NCI-H1417 treated with DMSO at 0.1 percent for 48 hours (cell line): Measurements from ENCODE around the gene FKBP8.
"Not testable (repeated sequence)": the region's sequence is repeated elsewhere in the genome, so short reads cannot be mapped to it uniquely, and the experiment has no call there.

Experiments used
- DNase-seq: peaks from one replicate; lab custom pipeline; 2025; lab: John Stamatoyannopoulos, UW

The FKBP8 gene

DNA sequence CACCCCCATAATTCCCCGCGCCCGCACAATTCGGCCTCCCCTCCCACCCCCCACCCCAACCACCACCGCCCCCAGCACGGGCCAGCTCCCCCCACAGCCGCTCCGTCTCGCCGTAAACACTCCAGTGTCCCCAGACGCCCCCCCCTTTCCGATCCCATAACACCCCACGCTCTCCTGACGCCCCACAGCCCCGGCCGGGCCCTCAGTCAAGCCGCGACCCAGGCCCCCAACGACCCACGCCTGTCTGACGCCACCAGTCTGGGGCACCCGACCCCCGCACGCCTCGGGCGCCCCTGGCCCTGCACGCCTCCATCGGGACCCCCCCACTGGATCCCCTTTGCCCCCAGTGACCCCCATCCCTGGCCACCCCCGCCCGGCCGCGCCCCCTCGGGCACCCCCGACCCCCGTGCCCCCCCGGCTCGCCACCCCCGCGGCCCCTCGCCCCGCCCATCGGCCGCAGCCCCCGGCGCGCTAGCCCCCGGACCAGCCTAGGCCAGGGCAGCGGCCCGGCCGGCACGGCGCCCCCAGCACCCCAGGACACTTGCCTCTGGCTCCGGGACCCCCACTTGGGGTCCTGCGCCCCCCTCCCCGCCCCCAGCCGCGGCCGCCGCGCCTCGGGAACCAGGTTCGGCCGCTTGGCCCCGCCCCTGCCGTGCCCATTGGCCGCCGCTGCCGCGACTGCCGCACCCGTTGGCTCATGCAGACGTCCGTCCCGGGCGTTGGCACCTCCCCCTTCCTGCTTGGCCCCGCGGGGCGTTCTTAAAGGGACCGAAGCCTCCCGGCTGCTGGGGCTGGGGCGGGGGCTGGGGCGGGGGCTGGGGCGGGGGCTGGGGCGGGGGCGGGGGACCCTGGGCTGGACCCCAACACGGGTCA, at the start of gene FKBP8:
FKBP8 (minus strand) TSS at position 633 of the 873 bp plus-strand sequence. CDS start 1,603 bp downstream, outside the sequence.
- peak; percentile 47 for DNase-seq

DNA sequence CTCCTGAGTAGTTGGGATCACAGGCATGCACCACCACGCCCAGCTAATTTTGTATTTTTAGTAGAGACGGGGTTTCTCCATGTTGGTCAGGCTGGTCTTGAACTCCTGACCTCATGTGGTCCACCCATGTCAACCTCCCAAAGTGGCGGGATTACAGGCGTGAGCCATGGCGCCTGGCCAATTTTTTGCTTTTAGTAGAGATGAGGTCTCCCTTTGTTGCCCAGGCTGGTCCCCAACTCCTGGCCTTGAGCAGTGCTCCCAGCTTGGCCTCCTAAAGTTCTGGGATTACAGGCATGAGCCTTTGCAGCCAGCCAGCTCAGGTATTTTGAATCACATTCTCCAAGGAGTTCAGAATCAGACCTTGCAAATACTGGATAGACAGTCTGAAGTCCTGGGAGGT, 49.4 kb upstream of the FKBP8 start:
- DNase-seq = not testable (repeated sequence)

DNA sequence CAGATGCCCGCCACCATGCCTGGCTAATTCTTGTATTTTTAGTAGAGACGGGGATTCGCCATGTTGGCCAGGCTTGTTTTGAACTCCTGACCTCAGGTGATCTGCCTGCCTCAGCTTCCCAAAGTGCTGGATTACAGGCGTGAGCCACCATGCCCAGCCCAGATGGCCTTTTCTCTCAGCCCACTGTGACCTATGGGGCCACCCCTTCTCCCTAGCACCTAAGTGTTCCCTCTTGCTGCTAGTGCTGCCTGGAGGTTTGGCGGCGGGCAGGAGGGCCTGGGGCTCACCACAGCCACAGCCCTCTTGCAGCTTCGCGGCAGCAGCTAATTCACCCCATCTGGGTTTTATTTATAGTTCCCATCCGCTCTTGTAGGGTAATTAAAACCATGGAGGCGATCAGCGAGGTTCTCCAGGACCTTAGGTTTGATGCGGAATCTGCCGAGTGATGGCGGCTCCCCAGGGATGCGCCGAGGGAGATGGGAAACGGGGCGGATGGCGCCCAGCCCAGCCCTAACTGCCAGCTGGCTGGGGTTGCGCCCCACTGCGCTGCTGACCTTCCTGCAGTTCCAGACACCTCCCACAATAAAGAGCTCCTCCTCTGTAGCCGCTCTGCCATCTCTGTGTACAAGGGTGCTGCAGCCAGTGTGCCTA, 48.5 kb upstream of the FKBP8 start:
- DNase-seq = no peak

DNA sequence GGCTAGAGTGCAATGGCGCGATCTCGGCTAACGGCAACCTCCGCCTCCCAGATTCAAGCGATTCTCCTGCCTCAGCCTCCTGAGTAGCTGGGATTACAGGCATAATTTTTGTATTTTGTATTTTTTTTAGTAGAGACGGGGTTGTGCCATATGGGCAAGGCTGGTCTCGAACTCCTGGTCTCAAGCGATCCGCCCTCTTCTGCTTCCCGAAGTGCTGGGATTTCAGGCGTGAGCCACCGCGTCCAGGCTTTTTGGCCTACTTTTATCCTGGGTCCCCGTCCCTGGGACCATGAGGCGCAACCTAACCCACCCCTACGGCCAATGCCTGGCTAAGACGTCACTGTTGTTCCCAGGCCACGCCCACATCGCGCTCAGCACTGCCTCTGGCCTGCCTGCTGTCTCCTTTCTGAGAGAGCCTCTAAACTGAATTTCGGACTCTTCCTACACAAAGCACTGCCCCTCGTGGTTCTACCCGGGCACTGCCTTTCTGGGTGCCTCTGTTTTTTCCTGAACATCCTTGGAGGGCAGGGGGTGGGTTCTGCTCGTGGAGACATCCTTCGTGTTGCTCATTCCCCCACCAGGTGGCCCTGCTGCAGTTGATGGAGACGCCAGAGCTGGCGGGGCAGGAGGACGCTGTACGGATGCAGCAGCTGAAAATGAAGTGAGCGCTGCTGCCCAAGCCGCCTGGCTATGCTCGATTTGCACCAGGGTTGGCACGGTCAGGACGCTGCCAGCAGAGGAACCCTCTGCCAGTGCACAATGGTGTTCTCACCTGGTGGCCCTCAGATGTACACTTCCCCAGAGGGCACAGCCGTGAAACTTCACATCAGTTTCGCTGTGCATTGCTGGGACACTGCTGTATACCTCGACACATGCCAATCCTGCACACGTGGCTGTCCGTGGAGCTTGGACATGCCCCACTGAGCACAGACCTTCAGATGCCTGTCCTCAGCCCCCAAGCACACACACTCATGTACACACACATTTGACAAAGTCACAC, 47.2 kb upstream of the FKBP8 start:
- DNase-seq = peak; percentile 41

DNA sequence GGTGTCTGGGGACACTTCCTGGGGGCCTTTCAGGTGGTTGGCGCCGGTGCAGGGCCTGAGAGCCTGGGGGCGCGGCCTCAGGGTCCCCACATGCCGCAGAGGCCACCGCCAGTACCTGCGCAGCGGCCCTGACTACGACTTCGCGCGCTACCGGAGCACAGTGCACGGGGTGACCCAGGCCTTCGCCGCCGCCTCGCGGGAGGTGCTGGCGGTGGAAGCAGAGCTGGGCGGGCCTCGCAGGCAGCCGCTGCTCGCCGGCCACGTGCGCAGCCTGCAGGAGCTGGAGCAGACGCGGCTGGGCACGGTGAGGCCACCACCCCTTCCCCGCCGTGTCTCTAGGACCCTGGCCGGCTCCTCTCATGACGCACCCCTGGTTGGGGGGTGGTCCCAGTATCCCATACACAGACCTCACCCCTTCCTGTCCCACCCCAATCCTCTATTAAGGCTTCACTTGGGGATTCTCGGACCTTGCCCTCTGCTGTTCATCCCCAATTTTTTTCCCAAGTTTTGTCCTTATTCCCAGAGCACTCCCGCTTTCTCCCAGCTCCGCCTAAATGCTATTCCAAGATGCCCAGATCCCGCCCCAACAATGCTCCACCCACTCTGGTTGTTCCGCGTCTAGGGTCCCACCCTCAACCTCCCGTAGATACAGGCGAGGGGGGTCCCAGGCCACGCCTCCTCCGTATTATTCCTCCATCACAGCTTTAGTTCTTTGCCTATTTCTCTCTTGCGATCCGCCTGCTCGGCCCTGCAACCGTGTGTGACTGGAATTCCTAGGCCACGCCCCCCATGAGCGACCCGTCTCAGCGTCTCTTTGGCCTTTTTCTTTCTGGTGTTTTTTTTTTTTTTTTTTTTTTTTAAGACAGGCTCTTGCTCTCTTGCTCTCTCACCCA, 46.3 kb upstream of the FKBP8 start:
- no peak for DNase-seq

DNA sequence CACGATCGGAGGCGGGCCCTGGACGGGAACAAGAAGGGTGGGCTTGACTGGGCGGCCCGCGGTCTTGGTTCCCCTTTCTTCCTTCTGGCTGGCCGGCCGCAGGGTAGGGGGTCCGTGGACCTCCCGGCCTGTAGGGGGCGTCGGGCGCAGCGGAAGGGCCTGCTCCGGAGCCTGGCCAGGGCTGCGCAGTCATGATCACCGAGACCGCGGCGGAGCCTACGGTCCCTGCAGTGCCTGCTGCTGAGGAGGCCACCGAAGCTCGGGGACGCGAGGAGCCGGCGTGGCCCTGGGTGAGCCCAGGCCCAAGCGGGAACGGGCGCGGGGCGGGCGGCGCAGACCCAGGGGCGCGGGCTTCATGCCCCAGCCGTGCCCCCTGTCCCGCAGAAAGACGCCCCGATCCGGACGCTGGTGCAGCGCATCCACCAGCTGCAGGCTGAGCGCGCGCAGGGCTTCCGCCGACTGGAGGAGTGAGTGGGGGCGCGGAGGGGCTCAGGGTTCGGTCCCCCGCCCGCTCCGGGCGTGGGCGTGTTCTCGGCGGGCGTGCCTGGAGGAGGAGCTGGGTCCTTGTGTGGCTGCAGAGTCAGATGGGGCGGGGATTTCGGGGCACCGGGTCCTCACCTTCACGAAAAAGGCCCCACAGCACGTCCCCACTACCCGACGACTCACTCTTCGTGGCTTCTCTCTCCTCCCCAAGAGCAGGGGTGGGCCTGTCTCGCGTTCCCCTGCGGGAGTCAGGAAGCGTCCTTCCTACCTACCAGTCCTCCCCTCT, 45.4 kb upstream of the FKBP8 start, which contains the start of gene REX1BD:
REX1BD (plus strand) TSS at position 188 of the 769 bp plus-strand sequence; CDS start at position 192, 4 bp downstream.
- DNase-seq = no peak

DNA sequence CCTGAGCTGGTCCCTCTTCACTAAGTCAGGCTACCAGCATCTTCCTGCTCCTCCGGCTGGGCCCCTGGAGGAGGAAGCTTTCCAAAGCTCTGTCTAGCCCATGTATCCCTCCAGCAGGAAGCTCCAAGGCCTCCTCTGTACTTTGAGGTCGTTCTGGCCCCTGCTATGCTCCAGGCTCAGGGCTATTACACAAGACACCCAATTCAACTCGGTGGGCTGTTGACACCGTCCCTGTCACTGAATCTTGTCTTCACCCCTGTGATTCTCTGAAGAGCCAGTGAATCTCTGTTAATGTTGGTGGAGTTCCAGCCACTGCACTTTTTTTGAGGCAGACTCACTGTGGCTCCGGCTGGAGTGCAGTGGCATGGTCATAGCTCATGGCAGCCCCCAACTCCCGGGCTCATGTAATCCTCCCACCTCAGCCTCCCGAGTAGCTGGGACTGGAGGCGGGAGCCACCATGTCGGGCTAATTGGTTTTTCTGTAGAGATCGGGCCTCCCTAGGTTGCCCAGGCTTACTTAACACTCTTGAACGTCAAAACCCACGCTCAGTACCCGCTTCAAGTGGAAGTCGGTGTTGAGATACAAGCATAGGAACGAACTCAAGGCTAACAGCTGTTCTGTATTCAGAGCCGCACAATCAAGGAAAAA, 44.7 kb upstream of the FKBP8 start:
- DNase-seq = no peak

DNA sequence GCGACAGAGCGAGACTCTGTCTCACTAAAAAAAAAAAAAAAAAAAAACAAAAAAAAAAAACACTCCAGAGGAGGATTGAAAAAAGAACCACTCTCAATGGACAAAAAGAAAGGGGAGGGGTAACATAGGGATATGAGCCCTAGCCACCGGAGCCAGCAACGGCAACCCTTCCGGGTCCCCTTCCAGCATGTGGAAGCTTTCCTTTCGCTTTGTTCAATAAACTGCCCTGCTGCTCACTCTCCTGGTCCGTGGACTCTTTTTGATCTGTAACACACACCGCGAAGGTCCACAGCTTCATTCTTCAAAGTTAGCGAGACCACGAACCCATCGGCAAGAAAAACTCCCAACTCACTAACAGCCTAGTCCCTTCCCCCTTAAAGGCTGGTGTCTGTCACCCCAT, 44.2 kb upstream of the FKBP8 start:
- DNase-seq = no peak

DNA sequence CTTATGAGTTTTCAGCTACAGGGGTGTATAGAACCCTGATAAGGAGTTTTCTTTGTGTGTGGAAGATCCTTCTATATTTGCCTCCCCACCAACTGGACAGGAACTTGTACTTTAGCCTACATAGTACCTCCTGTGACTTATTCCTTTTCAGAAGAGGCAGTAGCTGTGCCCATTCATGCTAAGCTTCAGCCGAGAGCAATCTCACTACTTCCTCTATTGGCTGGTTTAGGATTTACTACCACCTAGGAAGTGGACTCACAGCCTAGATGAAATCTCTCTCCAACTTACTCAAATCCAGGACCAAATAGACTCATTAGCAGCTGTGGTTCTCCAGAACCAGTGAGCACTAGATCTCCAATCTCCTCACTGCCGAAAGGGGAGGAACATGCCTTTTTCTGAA, 42.9 kb upstream of the FKBP8 start:
- no peak for DNase-seq

DNA sequence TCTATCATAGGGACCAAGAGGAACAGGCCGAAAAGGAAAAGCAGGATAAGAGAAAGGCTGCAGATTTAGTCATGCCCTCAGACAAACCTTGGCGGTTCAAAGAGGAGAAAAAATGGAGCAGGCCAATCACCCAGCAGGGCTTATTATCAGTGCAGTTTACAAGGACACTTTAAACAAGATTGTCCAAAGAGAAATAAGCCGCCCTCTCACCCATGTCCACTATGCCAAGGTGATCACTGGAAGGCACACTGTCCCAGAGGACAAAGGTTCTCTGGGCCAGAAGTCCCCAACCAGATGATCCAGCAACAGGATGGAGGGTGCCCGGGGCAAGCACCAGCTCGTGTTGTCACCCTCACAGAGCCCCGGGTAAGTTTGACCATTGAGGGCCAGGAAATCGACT, 36.9 kb upstream of the FKBP8 start:
- DNase-seq = no peak

DNA sequence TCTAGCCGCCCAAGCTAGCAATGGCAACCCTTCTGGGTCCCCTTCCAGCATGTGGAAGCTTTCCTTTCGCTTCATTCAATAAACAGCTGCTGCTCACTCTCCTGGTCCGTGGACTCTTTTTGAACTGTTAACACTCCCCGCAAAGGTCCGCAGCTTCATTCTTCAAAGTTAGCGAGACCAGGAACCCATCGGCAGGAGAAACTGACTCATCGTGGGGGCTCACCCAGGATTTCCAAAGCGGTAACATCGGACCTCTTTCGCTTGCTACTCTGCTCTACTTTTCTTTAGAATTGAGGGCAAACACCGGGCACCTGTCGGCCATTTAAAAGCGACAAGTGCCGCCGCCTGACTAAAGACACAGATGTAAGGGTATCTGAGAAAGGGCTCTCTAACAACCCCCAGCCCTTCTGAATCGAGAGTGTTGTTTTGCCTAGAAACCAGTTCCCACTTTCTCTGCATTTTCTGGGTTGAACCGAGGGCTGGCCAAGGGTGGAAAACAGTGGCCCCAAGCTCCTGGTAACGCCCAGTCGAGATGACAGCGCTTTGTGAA, 34.1 kb upstream of the FKBP8 start:
- no peak for DNase-seq

DNA sequence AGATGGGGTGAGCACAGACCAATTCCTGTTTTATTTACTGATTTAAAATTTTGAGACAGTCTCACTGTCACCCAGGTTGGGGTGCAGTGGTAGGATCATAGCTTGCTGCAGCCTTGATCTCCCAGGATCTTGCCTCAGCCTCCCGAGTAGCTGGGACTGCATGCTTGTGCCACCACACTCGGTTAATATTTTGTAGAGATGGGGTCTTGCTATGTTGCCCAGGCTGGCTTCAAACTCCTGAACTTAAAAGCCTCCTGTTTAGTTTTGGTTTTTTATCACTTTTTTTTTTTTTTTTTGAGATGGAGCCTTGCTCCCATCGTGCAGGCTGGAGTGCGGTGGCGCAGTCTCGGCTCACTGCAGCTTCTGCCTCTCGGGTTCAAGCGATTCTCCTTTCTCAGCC, 33.0 kb upstream of the FKBP8 start:
- DNase-seq = no peak

DNA sequence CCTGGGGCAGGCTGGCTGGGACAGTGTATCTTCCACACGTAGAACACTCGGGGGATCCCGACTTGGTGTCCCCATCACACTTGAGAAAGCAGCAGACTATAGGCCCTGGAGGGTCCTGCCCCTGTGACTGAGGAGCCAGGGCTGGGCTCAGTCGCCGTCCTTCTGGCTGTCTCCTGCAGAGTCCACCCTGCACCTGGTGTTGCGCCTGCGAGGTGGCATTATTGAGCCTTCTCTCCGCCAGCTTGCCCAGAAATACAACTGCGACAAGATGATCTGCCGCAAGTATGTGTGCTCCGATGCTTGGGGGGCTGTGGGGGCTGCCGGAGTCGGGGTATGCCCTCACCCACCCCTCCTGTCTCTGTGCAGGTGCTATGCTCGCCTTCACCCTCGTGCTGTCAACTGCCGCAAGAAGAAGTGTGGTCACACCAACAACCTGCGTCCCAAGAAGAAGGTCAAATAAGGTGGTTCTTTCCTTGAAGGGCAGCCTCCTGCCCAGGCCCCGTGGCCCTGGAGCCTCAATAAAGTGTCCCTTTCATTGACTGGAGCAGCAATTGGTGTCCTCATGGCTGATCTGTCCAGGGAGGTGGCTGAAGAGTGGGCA, 31.4 kb upstream of the FKBP8 start:
- no peak for DNase-seq

DNA sequence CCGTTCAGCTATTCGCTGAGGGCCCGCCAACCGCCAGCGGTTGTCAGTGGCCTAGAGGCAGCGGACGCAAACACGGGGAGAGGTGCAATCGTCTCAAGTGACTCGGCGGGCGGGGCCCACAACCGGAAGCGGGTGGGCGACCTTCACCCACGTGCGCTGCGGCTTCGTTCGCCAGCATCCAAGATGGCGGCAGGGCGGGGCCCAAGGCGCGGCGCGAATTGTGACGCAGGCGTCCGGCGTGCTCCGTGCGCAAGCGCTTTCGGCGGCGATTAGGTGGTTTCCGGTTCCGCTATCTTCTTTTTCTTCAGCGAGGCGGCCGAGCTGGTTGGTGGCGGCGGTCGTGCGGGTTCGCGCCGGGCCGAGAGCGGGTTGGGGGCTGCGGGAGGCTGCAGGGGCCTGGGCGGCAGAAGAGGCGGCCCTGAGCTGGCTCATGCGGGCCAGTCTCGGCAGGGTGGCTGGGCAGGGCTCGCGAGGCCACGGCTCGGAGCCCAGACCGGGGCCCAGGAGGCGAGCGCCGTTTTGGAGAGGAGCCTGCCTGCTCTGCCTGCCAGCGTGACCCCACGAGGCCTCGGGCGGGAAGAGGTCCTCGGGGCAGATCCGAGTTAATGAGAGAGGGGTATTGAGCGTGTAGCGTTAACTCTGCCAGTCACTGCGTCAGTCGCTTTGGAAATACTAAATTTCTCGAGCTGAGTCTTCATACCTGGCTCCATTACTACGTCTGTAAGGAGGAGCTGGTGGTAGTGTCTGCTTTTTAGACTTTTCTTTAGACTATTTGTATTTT, 28.4 kb upstream of the FKBP8 start, which contains the start of gene UBA52:
UBA52 (plus strand) TSS at position 294 of the 781 bp plus-strand sequence. CDS start 1,444 bp downstream, outside the sequence.
- peak; percentile 88 for DNase-seq

DNA sequence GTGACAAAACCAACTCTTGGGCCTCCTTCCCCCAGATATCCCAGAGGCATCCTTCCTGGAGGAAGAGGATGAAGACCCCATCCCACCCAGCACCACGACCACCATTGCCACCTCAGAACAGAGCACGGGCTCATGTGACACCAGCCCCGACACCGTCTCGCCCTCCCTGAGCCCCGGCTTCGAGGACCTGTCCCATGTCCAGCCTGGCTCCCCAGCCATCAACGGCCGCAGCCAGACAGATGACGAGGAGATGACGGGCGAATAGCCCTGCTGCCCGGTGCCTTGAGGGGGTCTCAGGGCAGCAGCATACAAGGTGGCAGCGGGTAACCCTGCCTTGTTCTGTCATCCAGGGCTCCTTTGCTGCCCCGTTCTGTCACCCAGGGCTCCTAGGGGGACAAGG, 25.0 kb upstream of the FKBP8 start:
- no peak for DNase-seq

DNA sequence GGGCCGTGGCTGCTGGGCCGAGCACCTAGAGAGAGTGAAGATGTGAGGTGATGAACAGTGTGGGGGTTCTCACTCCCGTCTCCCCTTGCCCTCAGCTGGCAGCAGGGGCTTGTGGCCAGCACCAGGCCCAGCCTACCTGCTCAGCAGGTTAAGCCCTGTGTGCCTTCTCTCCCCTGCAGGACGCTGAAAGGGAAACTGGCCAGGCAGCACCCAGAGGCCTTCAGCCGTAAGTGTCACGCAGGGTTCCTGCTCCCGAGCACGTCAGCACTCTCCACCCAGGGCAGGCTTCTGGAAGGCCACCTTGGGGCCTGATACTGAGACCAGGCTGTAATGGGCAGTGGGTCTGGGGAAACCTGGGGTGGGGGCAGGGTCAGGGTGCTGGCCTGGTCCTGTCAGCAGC, 23.6 kb upstream of the FKBP8 start:
- no peak for DNase-seq

DNA sequence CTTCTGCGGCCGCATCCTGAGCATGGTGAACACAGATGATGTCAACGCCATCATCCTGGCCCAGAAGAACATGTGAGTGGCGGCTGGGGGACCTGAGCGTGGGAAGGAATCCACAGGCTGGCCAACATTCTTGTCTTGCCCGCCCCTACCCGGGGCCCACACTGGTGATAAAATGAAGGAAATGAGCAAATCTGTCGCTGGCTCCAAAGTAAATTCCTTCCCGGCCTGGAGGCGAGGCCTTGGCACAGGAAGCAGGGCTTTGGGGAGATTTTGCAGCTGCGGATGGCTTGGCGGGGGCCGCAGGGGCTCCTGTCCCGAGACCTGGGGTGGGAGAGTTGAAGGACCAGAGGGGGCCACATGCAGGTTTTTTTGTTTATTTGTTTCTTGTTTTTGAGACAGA, 18.7 kb upstream of the FKBP8 start:
- no peak for DNase-seq

DNA sequence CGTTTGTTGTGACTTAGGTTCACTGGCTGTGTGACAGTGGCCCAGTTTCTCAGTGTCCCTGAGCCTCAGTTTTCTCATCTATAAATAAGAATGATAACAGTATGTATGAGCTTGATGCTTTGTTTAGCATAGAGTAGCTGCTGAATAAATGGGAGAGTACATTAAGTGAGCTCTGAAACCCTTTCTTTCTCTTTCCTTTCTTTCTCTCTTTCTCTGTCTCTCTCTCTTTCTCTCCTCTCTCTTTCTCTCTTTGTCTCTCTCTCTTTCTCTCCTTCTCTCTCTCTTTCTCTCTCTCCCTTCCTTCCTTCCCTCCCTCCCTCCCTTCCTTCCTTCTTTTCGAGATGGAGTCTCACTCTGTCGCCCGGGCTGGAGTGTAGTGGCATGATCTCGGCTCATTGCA, 16.3 kb upstream of the FKBP8 start:
- DNase-seq = no peak
